ENCODE results near the gene PTS. TPM values are rescaled to one million over a fixed set of nuclear protein-coding genes. Genes with fewer than 3 reads are reported as not detected.

Gene PTS
- 10 to 100 TPM; 24.3 to 40.0 (median 38.3) TPM for total RNA-seq

DNA sequence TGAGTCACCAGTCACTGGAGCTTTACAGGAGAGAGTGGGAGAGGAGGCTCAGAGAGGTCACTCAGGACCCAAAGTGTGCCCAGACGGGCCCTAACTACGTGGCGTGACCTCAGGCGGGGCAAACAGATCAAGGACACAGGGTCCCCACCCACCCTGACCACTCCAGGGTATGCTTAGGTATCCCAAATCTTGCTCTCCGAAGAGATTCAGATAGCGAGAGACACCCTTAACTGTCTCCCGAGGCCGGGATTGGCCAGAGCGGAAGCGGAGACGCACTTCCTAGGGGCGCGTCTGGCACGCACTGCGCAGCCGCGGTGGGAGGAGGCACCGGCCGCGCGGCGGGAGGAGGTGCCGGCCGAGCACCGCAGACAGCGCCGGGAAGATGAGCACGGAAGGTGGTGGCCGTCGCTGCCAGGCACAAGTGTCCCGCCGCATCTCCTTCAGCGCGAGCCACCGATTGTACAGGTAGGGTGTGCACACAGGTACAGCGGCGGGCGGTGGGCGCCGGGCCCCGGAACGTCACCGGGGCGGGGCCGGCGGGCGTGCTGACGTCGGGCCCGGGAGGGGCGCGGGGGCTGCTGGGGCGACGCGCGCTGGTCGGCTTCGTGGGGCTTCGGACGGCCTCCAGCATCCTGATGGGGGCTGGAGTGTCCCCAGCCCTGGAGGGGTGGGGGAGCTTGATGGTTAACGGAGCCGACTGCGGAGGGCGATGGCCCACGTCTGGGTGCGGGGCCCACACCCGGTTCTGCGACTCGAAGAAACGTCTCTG lies at the start of gene PTS:
TSS of gene PTS (plus strand) at position 367 of the 769 bp plus-strand sequence. CDS start at position 383, 16 bp downstream.
- Histone ChIP-seq H3K36me3 (peaks cover 0 to 26% (median 13%) of the 10 kb centered on the region in 3 donors), H3K4me1 (peaks cover 0 to 26% (median 3%) of the 10 kb centered on the region in 4 donors), H3K27me3 (no peaks in the 10 kb centered on the region), H3K9me3 (no peaks in the 10 kb centered on the region), H3K4me3 (peak within 1 kb of the TSS; percentile 64 to 97 (median 77)), H3K27ac (peak within 1 kb of the TSS; percentile 96 to 100 (median 100))
- TF ChIP-seq, protein P1, sequence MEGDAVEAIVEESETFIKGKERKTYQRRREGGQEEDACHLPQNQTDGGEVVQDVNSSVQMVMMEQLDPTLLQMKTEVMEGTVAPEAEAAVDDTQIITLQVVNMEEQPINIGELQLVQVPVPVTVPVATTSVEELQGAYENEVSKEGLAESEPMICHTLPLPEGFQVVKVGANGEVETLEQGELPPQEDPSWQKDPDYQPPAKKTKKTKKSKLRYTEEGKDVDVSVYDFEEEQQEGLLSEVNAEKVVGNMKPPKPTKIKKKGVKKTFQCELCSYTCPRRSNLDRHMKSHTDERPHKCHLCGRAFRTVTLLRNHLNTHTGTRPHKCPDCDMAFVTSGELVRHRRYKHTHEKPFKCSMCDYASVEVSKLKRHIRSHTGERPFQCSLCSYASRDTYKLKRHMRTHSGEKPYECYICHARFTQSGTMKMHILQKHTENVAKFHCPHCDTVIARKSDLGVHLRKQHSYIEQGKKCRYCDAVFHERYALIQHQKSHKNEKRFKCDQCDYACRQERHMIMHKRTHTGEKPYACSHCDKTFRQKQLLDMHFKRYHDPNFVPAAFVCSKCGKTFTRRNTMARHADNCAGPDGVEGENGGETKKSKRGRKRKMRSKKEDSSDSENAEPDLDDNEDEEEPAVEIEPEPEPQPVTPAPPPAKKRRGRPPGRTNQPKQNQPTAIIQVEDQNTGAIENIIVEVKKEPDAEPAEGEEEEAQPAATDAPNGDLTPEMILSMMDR (IDR thresholded peaks at IDR 0.05) = peak in 1 of 5 experiments; percentile 8
- peak; percentile 85 to 98 for TF ChIP-seq EP300 (IDR thresholded peaks at IDR 0.05)
- peak; percentile 82 to 97 for TF ChIP-seq POLR2A (IDR thresholded peaks at IDR 0.05)
- DNase-seq (ENCODE audit: low spot score in 2 of 2) = peak; percentile 70 to 79
- WGBS, 2 donors = 0 to 1% methylated on average over 37 to 48 of the region's 70 CpGs

DNA sequence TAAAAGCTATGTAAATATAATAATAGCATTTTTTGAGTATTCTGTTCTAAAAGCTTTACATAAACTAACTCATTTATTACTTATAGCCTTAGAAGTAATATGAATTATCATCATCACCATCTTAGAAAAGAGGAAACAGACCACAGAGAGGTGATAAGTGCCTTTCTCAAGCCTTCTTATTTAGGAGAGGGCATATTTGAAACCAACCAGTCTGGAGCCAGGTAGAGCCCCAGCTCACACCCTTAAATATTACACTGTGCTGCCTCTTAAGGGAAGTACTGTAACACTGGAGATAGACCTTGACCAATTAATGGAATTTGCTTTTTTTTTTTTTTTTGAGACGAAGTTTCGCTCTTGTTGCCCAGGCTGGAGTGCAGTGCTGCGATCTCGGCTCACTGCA lies 48.6 kb upstream of the PTS start:
- Histone ChIP-seq H3K27me3 (no peaks in the 10 kb centered on the region), H3K4me1 (peaks cover 0 to 17% (median 5%) of the 10 kb centered on the region in 4 donors), H3K9me3 (no peaks in the 10 kb centered on the region), H3K4me3 (no peak overlapping the region), H3K27ac (no peak overlapping the region), H3K36me3 (no peaks in the 10 kb centered on the region)
- DNase-seq (ENCODE audit: low spot score in 2 of 2) = no peak
- TF ChIP-seq, protein P1 (IDR thresholded peaks at IDR 0.05) = no peak
- TF ChIP-seq POLR2A (IDR thresholded peaks at IDR 0.05) (no peak), EP300 (IDR thresholded peaks at IDR 0.05) (no peak)
- WGBS, 2 donors = 75 to 81% methylated on average over 4 of the region's 4 CpGs

DNA sequence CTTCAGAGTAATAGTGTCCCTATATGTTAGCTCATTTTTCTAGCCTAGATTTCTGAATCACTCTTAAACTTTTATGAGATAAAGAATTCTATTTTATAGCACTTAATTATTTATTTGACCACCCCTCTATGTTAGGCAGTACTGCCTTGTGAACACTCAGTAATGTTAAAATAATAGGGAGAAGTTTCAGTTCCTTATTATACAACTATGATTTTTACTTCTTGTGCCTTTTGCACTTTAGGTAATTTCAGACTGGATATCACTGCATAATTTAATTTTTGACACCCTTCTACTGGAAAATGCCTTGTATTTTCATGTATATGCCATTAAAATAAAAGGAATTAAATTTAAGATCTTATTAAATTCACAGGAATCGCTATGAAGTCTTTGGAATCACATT lies 47.8 kb upstream of the PTS start:
- no peaks in the 10 kb centered on the region for H3K36me3 ChIP-seq
- WGBS, 2 donors = 90 to 94% methylated on average over 1 of the region's 1 CpG
- H3K9me3 ChIP-seq = no peaks in the 10 kb centered on the region
- TF ChIP-seq POLR2A (IDR thresholded peaks at IDR 0.05) (no peak), EP300 (IDR thresholded peaks at IDR 0.05) (no peak)
- TF ChIP-seq, protein P1 (IDR thresholded peaks at IDR 0.05) = no peak
- H3K4me3 ChIP-seq = no peak overlapping the region
- H3K4me1 ChIP-seq = peaks cover 0 to 17% (median 5%) of the 10 kb centered on the region in 4 donors
- no peak for DNase-seq (ENCODE audit: low spot score in 2 of 2)
- no peaks in the 10 kb centered on the region for H3K27me3 ChIP-seq
- no peak overlapping the region for H3K27ac ChIP-seq

DNA sequence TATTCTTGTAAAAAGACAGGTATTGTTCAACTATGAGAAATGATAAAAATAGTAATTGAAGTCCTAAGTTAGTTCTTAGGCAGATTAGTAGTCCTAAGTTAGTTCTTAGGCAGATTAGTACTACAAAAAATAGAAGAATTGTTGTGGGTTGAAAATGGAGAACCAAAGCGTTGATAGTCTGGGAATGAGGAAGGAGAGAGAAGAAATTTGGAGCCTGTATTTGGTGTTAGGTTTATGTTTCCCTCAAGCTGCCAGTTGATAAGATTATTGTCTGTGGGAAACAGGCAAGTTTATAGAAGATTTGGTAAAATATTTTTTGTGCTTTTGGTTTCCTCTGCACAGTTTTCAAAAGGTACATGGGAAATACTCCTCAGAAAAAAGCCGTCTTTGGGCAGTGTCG lies 47.3 kb upstream of the PTS start:
- WGBS, 2 donors = 67 to 78% methylated on average over 3 of the region's 3 CpGs
- H3K4me1 ChIP-seq = peaks cover 0 to 17% (median 5%) of the 10 kb centered on the region in 4 donors
- peak overlapping the region in 1 of 4 donors; percentile 25 for H3K27ac ChIP-seq
- no peaks in the 10 kb centered on the region for H3K36me3 ChIP-seq
- H3K9me3 ChIP-seq = no peaks in the 10 kb centered on the region
- no peak overlapping the region for H3K4me3 ChIP-seq
- DNase-seq (ENCODE audit: low spot score in 2 of 2) = no peak
- no peaks in the 10 kb centered on the region for H3K27me3 ChIP-seq
- TF ChIP-seq POLR2A (IDR thresholded peaks at IDR 0.05) (no peak), EP300 (IDR thresholded peaks at IDR 0.05) (no peak)
- TF ChIP-seq, protein P1 (IDR thresholded peaks at IDR 0.05) = no peak

- Histone ChIP-seq H3K9me3 (no peaks in the 10 kb centered on the region), H3K4me3 (no peak overlapping the region), H3K27me3 (no peaks in the 10 kb centered on the region), H3K27ac (no peak overlapping the region), H3K4me1 (peaks cover 0 to 17% (median 5%) of the 10 kb centered on the region in 4 donors), H3K36me3 (no peaks in the 10 kb centered on the region)
- peak in 1 of 2 donors; percentile 29 for TF ChIP-seq EP300 (IDR thresholded peaks at IDR 0.05)
- TF ChIP-seq POLR2A (IDR thresholded peaks at IDR 0.05) = no peak
- DNase-seq (ENCODE audit: low spot score in 2 of 2) = no peak
These were observed 46.6 kb upstream of the PTS start for GRCh38 chr11:112179601-112180000.
